A549 (cell line): ENCODE data around the gene KCNMA1. TPM values are rescaled to one million over a fixed set of nuclear protein-coding genes. Genes with fewer than 3 reads are reported as not detected.

ENCODE experiments used
- ATAC-seq, 2 experiments: fragments of 200-7000 bp in 1 of 2; fragments of >200 bp in 1 of 2; cut with Nextera tagmentation in 1 of 2; cut with Tn5 transposase in 1 of 2; 3 replicates each; pipeline versions ENCODE4 v1.8.0 to v1.9.1; 2018 to 2020; ENCODE audit warnings: mild to moderate bottlenecking in 1 of 2, moderate library complexity in 1 of 2
- CTCF ChIA-PET: fragments of 300-600 bp; sonication (Branson Sonifier 250); formaldehyde crosslinking; extraction: SDS; loops from one replicate; lab custom pipeline; 2021; ENCODE audit warnings: antibody characterized with exemption, inconsistent platforms; lab: Yijun Ruan, JAX
- POLR2A ChIA-PET: fragments of 350-600 bp; formaldehyde crosslinking; extraction: SDS; loops from one replicate; lab custom pipeline; 2021; ENCODE audit warnings: antibody characterized with exemption, inconsistent platforms; lab: Yijun Ruan, JAX
- DNase-seq, 2 experiments: peaks; one replicate each; pipeline versions ENCODE4 v3.0.0 to v3.0.0-alpha.2; 2011 to 2016; ENCODE audit warnings: low read depth in 1 of 2, low spot score in 1 of 2
- FAIRE-seq: peaks from 2 replicates; lab custom pipeline; 2011; peaks lifted over from hg19 to GRCh38; lab: Jason Lieb, UNC
- H3K27ac ChIP-seq, 2 experiments: fragments of >200 bp; sonication (Bioruptor Twin); formaldehyde crosslinking; 3 replicates each; pipeline ENCODE4 v1.5.1; 2016 to 2017
- H3K4me1 ChIP-seq: fragments of >200 bp; sonication (Bioruptor Twin); formaldehyde crosslinking; 3 replicates; pipeline ENCODE4 v1.6.1; 2016
- H3K4me2 ChIP-seq: fragments of >200 bp; sonication (Bioruptor Twin); formaldehyde crosslinking; 3 replicates; pipeline ENCODE4 v1.6.1; 2016
- H3K4me3 ChIP-seq: fragments of >200 bp; sonication (Bioruptor Twin); formaldehyde crosslinking; 3 replicates; pipeline ENCODE4 v1.5.1; 2016
- H3K9me3 ChIP-seq: fragments of >200 bp; sonication (Bioruptor Twin); formaldehyde crosslinking; 3 replicates; pipeline ENCODE4 v1.6.1; 2016
- CHD2 ChIP-seq: fragments of 150-350 bp; IDR thresholded peaks from 2 replicates; pipeline ENCODE4 v1.6.1; 2014; ENCODE audit warnings: low read length; ENCODE audit not compliant: partially characterized antibody
- FOSL2 ChIP-seq, 2 experiments: fragments of 450-650 bp in 1 of 2; fragments of >200 bp in 1 of 2; sonication (Bioruptor Twin) in 1 of 2; formaldehyde crosslinking; IDR thresholded peaks; 2 replicates each; pipeline versions ENCODE4 v1.5.0 to v1.6.1; 2016 to 2020; ENCODE audit warnings: mild to moderate bottlenecking in 1 of 2, moderate library complexity in 1 of 2
- FOXS1 ChIP-seq: fragments of 250-450 bp; sonication (Bioruptor Pico); IDR thresholded peaks from 2 replicates; pipeline ENCODE4 v1.5.0; 2020; ENCODE audit warnings: mild to moderate bottlenecking, moderate library complexity
- HEYL ChIP-seq: fragments of 250-450 bp; sonication (Bioruptor Pico); IDR thresholded peaks from 2 replicates; pipeline ENCODE4 v1.8.0; 2021; ENCODE audit warnings: mild to moderate bottlenecking, moderate library complexity
- JUN ChIP-seq, 2 experiments: fragments of >200 bp; sonication (Bioruptor Twin); formaldehyde crosslinking; IDR thresholded peaks; 2 replicates in 1 of 2; 3 replicates in 1 of 2; pipeline ENCODE4 v1.6.1; 2016 to 2017
- JUNB ChIP-seq: fragments of >200 bp; sonication (Bioruptor Twin); formaldehyde crosslinking; IDR thresholded peaks from 2 replicates; pipeline ENCODE4 v1.6.1; 2016
- MAFK ChIP-seq: fragments of 450-650 bp; IDR thresholded peaks from 2 replicates; pipeline ENCODE4 v1.6.1; 2014; ENCODE audit not compliant: partially characterized antibody
- NFE2L2 ChIP-seq: fragments of 150-350 bp; conservative IDR thresholded peaks from 2 replicates; pipeline ENCODE4 v1.6.1; 2014; ENCODE audit warnings: low read length
- NPAS2 ChIP-seq: fragments of 250-450 bp; sonication (Bioruptor Pico); IDR thresholded peaks from 2 replicates; pipeline ENCODE4 v1.8.0; 2022; ENCODE audit warnings: mild to moderate bottlenecking, moderate library complexity, borderline replicate concordance
- RARB ChIP-seq: fragments of 250-450 bp; sonication (Bioruptor Pico); IDR thresholded peaks from 2 replicates; pipeline ENCODE4 v1.8.0; 2021; ENCODE audit warnings: mild to moderate bottlenecking, moderate library complexity
- RCOR1 ChIP-seq: fragments of 150-350 bp; IDR thresholded peaks from 2 replicates; pipeline ENCODE4 v1.6.1; 2014; ENCODE audit warnings: antibody characterized with exemption, low read length, low read depth
- RFX5 ChIP-seq: fragments of 450-650 bp; IDR thresholded peaks from 2 replicates; pipeline ENCODE4 v1.7.1; 2014; ENCODE audit warnings: antibody characterized with exemption, mild to moderate bottlenecking, moderate library complexity
- SREBF2 ChIP-seq: fragments of 450-650 bp; IDR thresholded peaks from 2 replicates; pipeline ENCODE4 v1.6.1; 2014; ENCODE audit warnings: mild to moderate bottlenecking, moderate library complexity
- TFCP2L1 ChIP-seq: fragments of 250-450 bp; sonication (Bioruptor Pico); IDR thresholded peaks from 2 replicates; pipeline ENCODE4 v1.5.0; 2021; ENCODE audit warnings: mild to moderate bottlenecking
- TP53 ChIP-seq: fragments of 250-450 bp; sonication (Bioruptor Pico); IDR thresholded peaks from 2 replicates; pipeline ENCODE4 v1.5.0; 2021; ENCODE audit warnings: mild to moderate bottlenecking, moderate library complexity
- ZSCAN20 ChIP-seq: fragments of 250-450 bp; sonication (Bioruptor Pico); IDR thresholded peaks from 2 replicates; pipeline ENCODE4 v1.8.0; 2022; ENCODE audit warnings: mild to moderate bottlenecking, moderate library complexity
- WGBS: methylation state at CpG from one replicate; pipeline ENCODE4 v1.1.6; 2017; ENCODE audit errors: missing lambda C conversion rate; 5-methylcytosine and 5-hydroxymethylcytosine counted together
- polyA plus RNA-seq, 4 experiments: library from polyadenylated mRNA; depleted of rRNA in 3 of 4; stranded (reverse); fragments of >200 nt; fragmentation: RNase III in 1 of 4; extraction: RNeasy Plus Mini Kit Qiagen cat#74134 plus additional on column Dnase treatment in 1 of 4; gene quantifications; 2 replicates in 3 of 4; 3 replicates in 1 of 4; pipeline ENCODE4 v1.2.3, GENCODE V29; 2011 to 2017
- TF ChIP-seq, protein P1 (sequence below): fragments of 200-600 bp; sonication (generic); IDR thresholded peaks from 2 replicates; pipeline ENCODE4 v1.6.1; 2016; ENCODE audit warnings: antibody characterized with exemption, mild to moderate bottlenecking, moderate library complexity
- TF ChIP-seq, protein P2 (sequence below): fragments of >200 bp; sonication (Bioruptor Twin); formaldehyde crosslinking; IDR thresholded peaks from 3 replicates; pipeline ENCODE4 v1.5.1; 2016
- TF ChIP-seq, protein P3 (sequence below): fragments of >200 bp; sonication (Bioruptor Twin); formaldehyde crosslinking; IDR thresholded peaks from 2 replicates; pipeline ENCODE4 v1.6.1; 2016

The KCNMA1 gene
- polyA plus RNA-seq, 2 of the 4 experiments (the other 2 are of a cell fraction), result 14.9 to 30.6 TPM

DNA sequence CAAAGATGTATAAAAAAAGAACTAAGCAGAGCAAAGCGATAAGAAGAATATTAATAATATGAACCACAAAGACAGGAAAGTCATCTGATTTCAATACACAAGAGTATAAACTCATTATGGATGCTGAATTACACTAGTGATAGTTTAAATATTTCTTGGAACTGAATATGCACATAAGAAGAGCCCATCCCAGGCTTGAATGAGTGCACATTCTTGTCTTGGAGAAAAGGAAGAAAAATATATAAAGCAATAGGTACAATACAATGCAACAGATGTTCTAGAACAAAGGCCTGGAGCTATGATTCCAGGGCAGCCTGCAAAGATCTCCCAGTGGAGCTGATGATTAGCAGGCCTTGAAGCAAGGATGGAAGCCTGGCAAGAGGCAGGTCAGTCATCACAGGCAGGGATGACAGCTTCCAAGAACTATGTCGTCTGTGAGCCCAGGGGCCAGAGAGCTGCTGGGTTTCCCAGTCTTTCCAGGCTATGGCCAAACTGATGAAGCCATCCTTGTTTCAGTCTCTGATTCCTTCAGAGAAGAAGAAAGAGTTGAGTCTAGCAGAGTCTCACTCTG is 277.6 kb downstream of the KCNMA1 start (continued):
- no peak for TF ChIP-seq RFX5

DNA sequence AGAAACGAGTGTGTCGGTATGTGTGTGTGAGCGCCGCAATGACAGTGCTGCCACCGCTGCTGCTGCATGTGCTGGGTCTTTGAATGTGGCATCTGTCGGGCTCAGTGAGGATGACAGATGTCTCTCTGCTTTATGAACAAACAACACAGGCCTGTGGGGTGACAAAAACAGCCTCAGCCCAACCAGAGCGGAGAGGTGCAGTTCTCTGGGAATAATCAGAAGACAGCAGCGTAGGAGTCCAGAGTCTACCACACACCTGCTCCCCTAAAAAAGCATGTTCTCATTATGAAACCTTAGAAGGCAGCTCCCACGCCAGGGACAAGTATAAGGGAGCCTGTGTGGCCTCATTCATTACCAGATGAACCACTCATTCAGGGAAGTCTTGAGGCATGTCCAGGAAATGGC is 278.3 kb downstream of the KCNMA1 start:
- TF ChIP-seq FOXS1 (CRISPR knock-in tag) (no peak), NFE2L2 (no peak), JUN (IDR thresholded peaks at IDR 0.05) (no peak)
- TF ChIP-seq, protein P1, sequence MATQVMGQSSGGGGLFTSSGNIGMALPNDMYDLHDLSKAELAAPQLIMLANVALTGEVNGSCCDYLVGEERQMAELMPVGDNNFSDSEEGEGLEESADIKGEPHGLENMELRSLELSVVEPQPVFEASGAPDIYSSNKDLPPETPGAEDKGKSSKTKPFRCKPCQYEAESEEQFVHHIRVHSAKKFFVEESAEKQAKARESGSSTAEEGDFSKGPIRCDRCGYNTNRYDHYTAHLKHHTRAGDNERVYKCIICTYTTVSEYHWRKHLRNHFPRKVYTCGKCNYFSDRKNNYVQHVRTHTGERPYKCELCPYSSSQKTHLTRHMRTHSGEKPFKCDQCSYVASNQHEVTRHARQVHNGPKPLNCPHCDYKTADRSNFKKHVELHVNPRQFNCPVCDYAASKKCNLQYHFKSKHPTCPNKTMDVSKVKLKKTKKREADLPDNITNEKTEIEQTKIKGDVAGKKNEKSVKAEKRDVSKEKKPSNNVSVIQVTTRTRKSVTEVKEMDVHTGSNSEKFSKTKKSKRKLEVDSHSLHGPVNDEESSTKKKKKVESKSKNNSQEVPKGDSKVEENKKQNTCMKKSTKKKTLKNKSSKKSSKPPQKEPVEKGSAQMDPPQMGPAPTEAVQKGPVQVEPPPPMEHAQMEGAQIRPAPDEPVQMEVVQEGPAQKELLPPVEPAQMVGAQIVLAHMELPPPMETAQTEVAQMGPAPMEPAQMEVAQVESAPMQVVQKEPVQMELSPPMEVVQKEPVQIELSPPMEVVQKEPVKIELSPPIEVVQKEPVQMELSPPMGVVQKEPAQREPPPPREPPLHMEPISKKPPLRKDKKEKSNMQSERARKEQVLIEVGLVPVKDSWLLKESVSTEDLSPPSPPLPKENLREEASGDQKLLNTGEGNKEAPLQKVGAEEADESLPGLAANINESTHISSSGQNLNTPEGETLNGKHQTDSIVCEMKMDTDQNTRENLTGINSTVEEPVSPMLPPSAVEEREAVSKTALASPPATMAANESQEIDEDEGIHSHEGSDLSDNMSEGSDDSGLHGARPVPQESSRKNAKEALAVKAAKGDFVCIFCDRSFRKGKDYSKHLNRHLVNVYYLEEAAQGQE, result no peak
- no peaks in the 10 kb centered on the region for H3K9me3 ChIP-seq
- H3K27ac ChIP-seq, result peak overlapping the region in 1 of 2 experiments; percentile 87; a peak in 4 of 6 replicates
- no peak for FAIRE-seq
- CTCF ChIA-PET, result interaction anchor here (1.0 kb wide), 1 partner anchor 282 kb away, joined by 3 read pairs; no protein-coding TSS in a partner anchor
- H3K4me2 ChIP-seq, result no peak overlapping the region
- POLR2A ChIA-PET, result no interaction called here
- WGBS, result 97% methylated on average over 9 of the region's 9 CpGs
- H3K4me1 ChIP-seq, result peaks cover 35% of the 10 kb centered on the region
- H3K4me3 ChIP-seq, result no peak overlapping the region
- no peak for ATAC-seq
- no peak for DNase-seq

DNA sequence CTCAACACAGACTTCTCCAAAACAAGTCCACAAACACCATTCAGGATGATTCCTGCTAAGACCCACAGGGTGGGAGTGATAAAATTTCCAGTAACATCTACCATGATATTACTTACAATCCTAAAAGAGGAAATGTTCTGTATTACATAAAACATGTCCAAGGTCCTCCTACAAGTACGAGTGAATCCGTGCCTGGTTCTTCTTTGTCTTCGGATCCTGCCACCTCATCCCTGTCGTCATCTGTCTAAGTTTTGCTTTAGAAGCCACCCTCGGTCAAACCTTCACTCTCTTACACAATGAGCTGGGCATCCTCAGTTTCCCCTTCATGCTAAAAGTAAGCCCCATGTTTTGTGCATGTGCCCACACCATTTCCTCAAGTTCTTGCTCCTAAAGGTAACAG is 279.0 kb downstream of the KCNMA1 start:
- CTCF ChIA-PET, result no interaction called here
- Histone ChIP-seq H3K27ac (peak overlapping the region; percentile 54 to 87; a peak in 5 of 6 replicates), H3K4me2 (no peak overlapping the region), H3K4me3 (no peak overlapping the region), H3K4me1 (peaks cover 35% of the 10 kb centered on the region), H3K9me3 (no peaks in the 10 kb centered on the region)
- ATAC-seq, result no peak
- DNase-seq, result no peak
- POLR2A ChIA-PET, result no interaction called here
- 93% methylated on average over 5 of the region's 5 CpGs for whole genome bisulfite sequencing
- no peak for TF ChIP-seq RARB
- TF ChIP-seq CHD2, result no peak
- TF ChIP-seq, protein P2, sequence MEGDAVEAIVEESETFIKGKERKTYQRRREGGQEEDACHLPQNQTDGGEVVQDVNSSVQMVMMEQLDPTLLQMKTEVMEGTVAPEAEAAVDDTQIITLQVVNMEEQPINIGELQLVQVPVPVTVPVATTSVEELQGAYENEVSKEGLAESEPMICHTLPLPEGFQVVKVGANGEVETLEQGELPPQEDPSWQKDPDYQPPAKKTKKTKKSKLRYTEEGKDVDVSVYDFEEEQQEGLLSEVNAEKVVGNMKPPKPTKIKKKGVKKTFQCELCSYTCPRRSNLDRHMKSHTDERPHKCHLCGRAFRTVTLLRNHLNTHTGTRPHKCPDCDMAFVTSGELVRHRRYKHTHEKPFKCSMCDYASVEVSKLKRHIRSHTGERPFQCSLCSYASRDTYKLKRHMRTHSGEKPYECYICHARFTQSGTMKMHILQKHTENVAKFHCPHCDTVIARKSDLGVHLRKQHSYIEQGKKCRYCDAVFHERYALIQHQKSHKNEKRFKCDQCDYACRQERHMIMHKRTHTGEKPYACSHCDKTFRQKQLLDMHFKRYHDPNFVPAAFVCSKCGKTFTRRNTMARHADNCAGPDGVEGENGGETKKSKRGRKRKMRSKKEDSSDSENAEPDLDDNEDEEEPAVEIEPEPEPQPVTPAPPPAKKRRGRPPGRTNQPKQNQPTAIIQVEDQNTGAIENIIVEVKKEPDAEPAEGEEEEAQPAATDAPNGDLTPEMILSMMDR, result no peak
- TF ChIP-seq HEYL (CRISPR knock-in tag), result no peak
- no peak for FAIRE-seq

DNA sequence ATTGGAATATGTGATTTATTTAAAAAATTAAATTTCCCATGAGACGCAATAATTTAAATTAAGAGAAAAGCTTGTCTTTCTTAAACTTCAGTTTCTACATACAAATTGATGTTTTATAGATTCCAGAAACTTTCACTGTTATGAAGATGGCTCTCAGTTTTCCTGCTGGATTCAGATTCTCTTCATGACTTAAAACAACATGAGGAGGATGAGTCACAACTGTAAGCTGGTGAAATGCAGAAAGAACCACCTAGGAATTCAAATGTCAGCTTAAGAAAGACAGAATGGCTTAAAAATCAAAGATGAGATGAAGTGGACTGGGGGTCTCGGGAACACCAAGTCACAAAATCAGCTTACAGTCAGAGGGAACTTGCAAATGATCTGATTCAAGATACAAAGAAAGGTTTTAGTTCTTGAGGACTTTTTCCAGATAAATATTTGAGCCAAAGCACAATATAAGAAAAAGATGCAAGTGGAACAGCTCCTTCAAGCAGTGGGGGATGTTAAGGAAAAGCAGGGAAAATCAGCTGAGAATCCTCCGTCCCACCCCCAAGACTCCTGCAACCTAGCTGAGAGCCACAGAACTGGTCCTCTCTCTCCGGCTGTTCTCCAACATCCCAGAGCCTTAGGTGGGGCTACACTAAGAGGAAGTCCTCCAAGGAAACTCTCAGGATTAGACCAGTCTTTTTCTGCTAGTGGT is 279.8 kb downstream of the KCNMA1 start:
- peak; percentile 36 to 57 for DNase-seq
- ChIA-PET POLR2A (no interaction called here), CTCF (interaction anchor here (0.7 to 2.4 kb wide), 7 partner anchors 17 to 192 kb away, joined by 3 to 7 read pairs (median 4); no protein-coding TSS in a partner anchor)
- no peak for TF ChIP-seq TP53 (CRISPR knock-in tag)
- TF ChIP-seq MAFK, result no peak
- TF ChIP-seq FOSL2 (IDR thresholded peaks at IDR 0.05), result peak; percentile 62; the same call in 1 of the 2 replicates
- TF ChIP-seq FOSL2 (CRISPR knock-in tag; IDR thresholded peaks at IDR 0.05), result peak; percentile 73
- TF ChIP-seq TFCP2L1, result no peak
- no peak for TF ChIP-seq SREBF2
- TF ChIP-seq RFX5, result no peak
- TF ChIP-seq JUNB, result peak; percentile 39; the same call in 1 of the 2 replicates
- no peak for TF ChIP-seq NPAS2 (CRISPR knock-in tag)
- no peak for TF ChIP-seq ZSCAN20 (CRISPR knock-in tag)
- TF ChIP-seq, protein P3, sequence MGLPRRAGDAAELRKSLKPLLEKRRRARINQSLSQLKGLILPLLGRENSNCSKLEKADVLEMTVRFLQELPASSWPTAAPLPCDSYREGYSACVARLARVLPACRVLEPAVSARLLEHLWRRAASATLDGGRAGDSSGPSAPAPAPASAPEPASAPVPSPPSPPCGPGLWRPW, result no peak
- TF ChIP-seq RCOR1, result no peak
- Histone ChIP-seq H3K4me3 (no peak overlapping the region), H3K4me2 (peak overlapping the region; percentile 48), H3K4me1 (peaks cover 37% of the 10 kb centered on the region), H3K27ac (peak overlapping the region; percentile 54 to 87), H3K9me3 (no peaks in the 10 kb centered on the region)
- peak in 1 of 2 experiments; percentile 65; a peak in 3 of 6 replicates for ATAC-seq
- no peak for FAIRE-seq
- 53% methylated on average over 4 of the region's 4 CpGs for WGBS
